B cell (primary cell): Measurements from ENCODE around the gene RNASET2. TPM values are rescaled to one million over a fixed set of nuclear protein-coding genes. Genes with fewer than 3 reads are reported as not detected.
"Not testable (repeated sequence)": the region's sequence is repeated elsewhere in the genome, so short reads cannot be mapped to it uniquely, and the experiment has no call there.

Experiments used
- ATAC-seq: fragments of 200-7000 bp; cut with Tn5 transposase; one replicate; pipeline ENCODE4 v1.10.0; 2021; ENCODE audit warnings: low read depth, mild to moderate bottlenecking, moderate number of reproducible peaks, moderate library complexity
- CTCF ChIA-PET: fragments of 350-600 bp; sonication (Branson Sonifier 250); formaldehyde crosslinking; loops from one replicate; lab custom pipeline; 2021; ENCODE audit warnings: antibody characterized with exemption, inconsistent platforms; lab: Charles Lee
- POLR2A ChIA-PET: fragments of 350-600 bp; sonication (Branson Sonifier 250); formaldehyde crosslinking; loops from one replicate; lab custom pipeline; 2021; ENCODE audit warnings: antibody characterized with exemption; lab: Charles Lee
- DNase-seq: peaks from one replicate; pipeline ENCODE4 v3.0.0; 2013
- H2AFZ ChIP-seq: 2 replicates; pipeline ENCODE4 v1.6.1; 2012; ENCODE audit warnings: mild to moderate bottlenecking, low read depth, low read length; ENCODE audit not compliant: insufficient read depth, poor library complexity, severe bottlenecking
- H3K27ac ChIP-seq, 2 donors: 1 replicate in 1 of 2; 2 replicates in 1 of 2; pipeline ENCODE4 v1.5.1; 2012 to 2013; ENCODE audit warnings: low read length in 2 of 2, mild to moderate bottlenecking in 2 of 2, moderate library complexity in 1 of 2
- H3K27me3 ChIP-seq, 4 experiments: fragments of 200-600 bp in 1 of 4; sonication (generic) in 1 of 4; replicated peaks in 1 of 4; 1 replicate in 2 of 4; 2 replicates in 2 of 4; pipeline versions ENCODE4 v1.6.1 to v1.7.0; 2013 to 2016; ENCODE audit warnings: low read length in 3 of 4, mild to moderate bottlenecking in 2 of 4, mixed read lengths in 1 of 4, moderate library complexity in 1 of 4; ENCODE audit not compliant: insufficient read depth in 4 of 4, control insufficient read depth in 3 of 4; ENCODE audit errors: control extremely low read depth in 1 of 4
- H3K36me3 ChIP-seq, 2 experiments: replicated peaks in 1 of 2; 1 replicate in 1 of 2; 2 replicates in 1 of 2; pipeline versions ENCODE4 v1.6.1 to v1.7.1; 2013; ENCODE audit warnings: low read length in 1 of 2; ENCODE audit not compliant: insufficient read depth in 2 of 2, control insufficient read depth in 1 of 2; ENCODE audit errors: control extremely low read depth in 1 of 2, extremely low read depth in 1 of 2
- H3K4me1 ChIP-seq, 2 donors: fragments of 200-600 bp in 1 of 2; sonication (generic) in 1 of 2; 1 replicate in 1 of 2; 2 replicates in 1 of 2; pipeline versions ENCODE4 v1.5.1 to v1.6.1; 2013 to 2017; ENCODE audit warnings: low read length in 2 of 2; ENCODE audit not compliant: control insufficient read depth in 2 of 2, insufficient read depth in 2 of 2
- H3K4me2 ChIP-seq: replicated peaks from 2 replicates; pipeline ENCODE3; 2012; ENCODE audit warnings: mild to moderate bottlenecking, low read depth, low read length; ENCODE audit not compliant: poor library complexity, severe bottlenecking
- H3K4me3 ChIP-seq, 5 experiments: fragments of 200-600 bp in 1 of 5; sonication (generic) in 1 of 5; 1 replicate in 3 of 5; 2 replicates in 2 of 5; pipeline versions ENCODE4 v1.5.1 to v1.7.0; 2011 to 2016; ENCODE audit warnings: low read length in 4 of 5, mild to moderate bottlenecking in 4 of 5, low read depth in 2 of 5, control low read depth in 1 of 5, moderate library complexity in 1 of 5; ENCODE audit not compliant: insufficient read depth in 1 of 5; ENCODE audit errors: control extremely low read depth in 1 of 5, extremely low read depth in 1 of 5
- H3K79me2 ChIP-seq: fragments of 200-600 bp; sonication (generic); one replicate; pipeline ENCODE4 v1.6.0; 2016; ENCODE audit warnings: low read length; ENCODE audit not compliant: control insufficient read depth, insufficient read depth
- H3K9ac ChIP-seq: fragments of 200-600 bp; sonication (generic); 2 replicates; pipeline ENCODE4 v1.6.1; 2017; ENCODE audit warnings: mild to moderate bottlenecking, low read length, moderate library complexity
- H3K9me3 ChIP-seq, 3 donors: one replicate each; pipeline versions ENCODE4 v1.6.1 to v1.7.1; 2013; ENCODE audit warnings: low read length in 2 of 3; ENCODE audit not compliant: control insufficient read depth in 2 of 3, insufficient read depth in 1 of 3; ENCODE audit errors: control extremely low read depth in 1 of 3
- H4K20me1 ChIP-seq: 2 replicates; pipeline ENCODE4 v1.6.0; 2012; ENCODE audit warnings: mild to moderate bottlenecking, low read length; ENCODE audit not compliant: insufficient read depth, control insufficient read depth, poor library complexity, severe bottlenecking
- H3K27ac Mint-ChIP-seq: one replicate; pipeline ENCODE4 v1.8.0; 2021; ENCODE audit warnings: mixed read lengths
- H3K27me3 Mint-ChIP-seq: one replicate; pipeline ENCODE4 v1.8.0; 2021; ENCODE audit warnings: mixed read lengths
- H3K4me1 Mint-ChIP-seq: one replicate; pipeline ENCODE4 v1.8.0; 2021; ENCODE audit warnings: mixed read lengths
- H3K4me3 Mint-ChIP-seq: one replicate; pipeline ENCODE4 v1.8.0; 2021; ENCODE audit warnings: mixed read lengths
- H3K9me3 Mint-ChIP-seq: one replicate; pipeline ENCODE4 v1.8.0; 2022; ENCODE audit warnings: mixed read lengths; ENCODE audit not compliant: insufficient read depth
- EZH2 ChIP-seq: IDR thresholded peaks from 2 replicates; pipeline ENCODE4 v1.6.1; 2012; ENCODE audit warnings: borderline replicate concordance, low read depth, mild to moderate bottlenecking, moderate library complexity, low read length; ENCODE audit not compliant: insufficient read depth, poor library complexity, severe bottlenecking
- WGBS: methylation state at CpG from one replicate; pipeline ENCODE4 v1.1.5; 2013; ENCODE audit warnings: missing lambda C conversion rate; ENCODE audit not compliant: insufficient coverage; 5-methylcytosine and 5-hydroxymethylcytosine counted together
- intact Hi-C: fragments of 100-400 bp; cut with micrococcal nuclease; formaldehyde crosslinking; loops from one replicate; pipeline ENCODE4 v1.10.0; 2022
- polyA plus RNA-seq: library from polyadenylated mRNA; depleted of rRNA; stranded (reverse); fragments of >200 nt; gene quantifications from 2 replicates; pipeline ENCODE4 v1.2.3, GENCODE V29; 2012
- total RNA-seq, 2 donors: library from RNA; stranded (reverse); fragments of 120-200 nt in 1 of 2; gene quantifications; 1 replicate in 1 of 2; 2 replicates in 1 of 2; pipeline versions ENCODE4 v1.2.3 to v1.2.4, GENCODE V29; 2013 to 2022
- TF ChIP-seq, protein P1 (sequence below): fragments of 200-600 bp; IDR thresholded peaks from one replicate; pipeline ENCODE4 v1.8.0; 2022; ENCODE audit warnings: antibody characterized with exemption, mild to moderate bottlenecking

RNASET2 gene
- total and polyA plus RNA-seq, 2 donors (not counting 1 experiment from before 2014, with no cell fraction given) = 293 to 330 TPM

DNA sequence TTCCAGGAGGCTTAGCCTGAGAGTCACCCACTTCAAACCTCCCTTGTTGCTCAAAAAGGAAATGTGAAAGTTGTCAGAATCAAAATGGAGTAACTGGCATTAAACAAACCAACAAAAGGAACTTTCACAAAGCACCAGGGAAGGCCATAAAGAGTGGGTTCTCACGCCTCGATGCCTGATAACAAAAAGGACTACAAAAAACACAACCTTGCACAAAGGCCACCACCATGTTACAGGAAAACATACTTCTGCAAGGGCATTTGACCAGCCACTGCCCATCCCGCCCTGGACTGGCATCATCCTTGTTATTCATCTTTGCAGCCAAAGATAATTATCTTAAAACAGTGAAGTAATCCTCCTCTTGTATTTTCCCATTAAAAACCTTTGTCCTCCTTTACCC lies 34.8 kb downstream of the RNASET2 start:
- Mint-ChIP-seq H3K27ac (no peak overlapping the region), H3K27me3 (no peaks in the 10 kb centered on the region), H3K9me3 (no peaks in the 10 kb centered on the region), H3K4me1 (peaks cover 3% of the 10 kb centered on the region), H3K4me3 (no peak overlapping the region)
- no peak overlapping the region for H3K9ac ChIP-seq
- ATAC-seq (no peak), DNase-seq (no peak)
- H3K9me3 ChIP-seq = no peaks in the 10 kb centered on the region
- ChIA-PET CTCF (no interaction called here), POLR2A (no interaction called here)
- no peaks in the 10 kb centered on the region for H3K79me2 ChIP-seq
- H3K27ac ChIP-seq = no peak overlapping the region
- no peaks in the 10 kb centered on the region for H3K27me3 ChIP-seq
- H3K4me1 ChIP-seq = no peaks in the 10 kb centered on the region
- no peak overlapping the region for H2AFZ ChIP-seq
- no peak overlapping the region for H3K4me3 ChIP-seq
- WGBS = 100% methylated on average over 3 of the region's 3 CpGs
- intact Hi-C loops = no loop called here
- TF ChIP-seq, protein P1, sequence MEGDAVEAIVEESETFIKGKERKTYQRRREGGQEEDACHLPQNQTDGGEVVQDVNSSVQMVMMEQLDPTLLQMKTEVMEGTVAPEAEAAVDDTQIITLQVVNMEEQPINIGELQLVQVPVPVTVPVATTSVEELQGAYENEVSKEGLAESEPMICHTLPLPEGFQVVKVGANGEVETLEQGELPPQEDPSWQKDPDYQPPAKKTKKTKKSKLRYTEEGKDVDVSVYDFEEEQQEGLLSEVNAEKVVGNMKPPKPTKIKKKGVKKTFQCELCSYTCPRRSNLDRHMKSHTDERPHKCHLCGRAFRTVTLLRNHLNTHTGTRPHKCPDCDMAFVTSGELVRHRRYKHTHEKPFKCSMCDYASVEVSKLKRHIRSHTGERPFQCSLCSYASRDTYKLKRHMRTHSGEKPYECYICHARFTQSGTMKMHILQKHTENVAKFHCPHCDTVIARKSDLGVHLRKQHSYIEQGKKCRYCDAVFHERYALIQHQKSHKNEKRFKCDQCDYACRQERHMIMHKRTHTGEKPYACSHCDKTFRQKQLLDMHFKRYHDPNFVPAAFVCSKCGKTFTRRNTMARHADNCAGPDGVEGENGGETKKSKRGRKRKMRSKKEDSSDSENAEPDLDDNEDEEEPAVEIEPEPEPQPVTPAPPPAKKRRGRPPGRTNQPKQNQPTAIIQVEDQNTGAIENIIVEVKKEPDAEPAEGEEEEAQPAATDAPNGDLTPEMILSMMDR = no peak
- TF ChIP-seq EZH2 = no peak
- H4K20me1 ChIP-seq = peaks cover 9% of the 10 kb centered on the region
- H3K36me3 ChIP-seq = peaks cover 0 to 5% of the 10 kb centered on the region in 2 experiments
- H3K4me2 ChIP-seq = no peak overlapping the region

DNA sequence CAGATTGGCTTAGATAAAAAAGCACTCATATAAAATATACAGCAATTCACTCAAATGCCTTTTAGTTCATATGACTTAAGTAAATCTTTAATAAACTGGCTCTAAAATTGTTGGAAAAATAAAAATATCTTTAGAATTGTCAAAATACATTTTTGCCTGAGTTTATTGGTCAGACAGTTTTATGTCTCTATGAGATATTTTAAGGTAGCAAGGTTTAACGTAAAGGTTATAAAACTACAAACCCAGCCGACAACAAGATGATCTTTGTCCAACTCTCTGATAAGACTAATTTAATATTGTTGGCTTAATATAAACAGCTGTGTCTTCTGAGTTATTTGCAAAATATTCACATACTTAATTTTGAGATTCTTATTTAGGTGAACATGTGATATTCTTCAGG lies 39.5 kb downstream of the RNASET2 start:
- Histone ChIP-seq H3K36me3 (peaks cover 3% of the 10 kb centered on the region in 2 experiments), H3K9ac (no peak overlapping the region), H3K27me3 (no peaks in the 10 kb centered on the region), H4K20me1 (no peaks in the 10 kb centered on the region), H3K27ac (no peak overlapping the region), H3K4me1 (no peaks in the 10 kb centered on the region), H3K9me3 (peaks cover 0 to 2% (median 0%) of the 10 kb centered on the region in 3 donors), H3K4me3 (no peak overlapping the region), H3K4me2 (no peak overlapping the region), H2AFZ (no peak overlapping the region), H3K79me2 (no peaks in the 10 kb centered on the region)
- H3K27ac Mint-ChIP-seq = no peak overlapping the region
- intact Hi-C loops = no loop called here
- WGBS = no CpG with 5 or more reads among the region's 2 CpGs
- no peaks in the 10 kb centered on the region for H3K9me3 Mint-ChIP-seq
- DNase-seq (no peak), ATAC-seq (no peak)
- H3K27me3 Mint-ChIP-seq = no peaks in the 10 kb centered on the region
- POLR2A ChIA-PET = no interaction called here
- H3K4me3 Mint-ChIP-seq = no peak overlapping the region
- peaks cover 3% of the 10 kb centered on the region for H3K4me1 Mint-ChIP-seq
- CTCF ChIA-PET = interaction anchor here (1.3 to 1.6 kb wide), 2 partner anchors 35 to 142 kb away, joined by 3 to 4 read pairs; no protein-coding TSS in a partner anchor
- TF ChIP-seq, protein P1 = no peak
- TF ChIP-seq EZH2 = no peak

DNA sequence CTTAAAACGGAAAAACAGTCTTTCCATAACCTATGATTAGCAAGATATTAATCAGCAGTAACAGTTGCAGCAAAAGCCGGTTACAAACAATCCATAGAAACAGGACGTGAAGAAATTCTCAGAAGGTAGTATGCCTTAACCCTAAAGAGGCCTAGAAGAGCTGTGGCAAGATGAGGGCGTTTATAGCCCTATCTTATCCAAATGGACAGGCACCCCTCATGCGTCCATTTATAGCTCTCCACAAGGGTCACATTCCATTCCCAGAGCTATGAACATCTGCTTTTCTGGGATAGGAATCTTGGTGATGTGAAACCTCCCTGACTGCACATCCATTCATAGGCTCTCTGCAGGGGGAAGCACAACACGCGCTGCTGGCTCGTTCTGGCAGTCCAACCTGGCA lies 40.9 kb downstream of the RNASET2 start:
- intact Hi-C loops, H3K4me2 ChIP-seq, H4K20me1 ChIP-seq, H3K27me3 ChIP-seq, H3K27ac Mint-ChIP-seq, H3K4me3 Mint-ChIP-seq, H2AFZ ChIP-seq, POLR2A ChIA-PET, H3K4me1 ChIP-seq, DNase-seq, H3K36me3 ChIP-seq, H3K27me3 Mint-ChIP-seq, H3K9me3 Mint-ChIP-seq, H3K4me3 ChIP-seq, H3K9ac ChIP-seq, H3K79me2 ChIP-seq, H3K27ac ChIP-seq, ATAC-seq, H3K9me3 ChIP-seq: not testable (repeated sequence)
- 100% methylated on average over 3 of the region's 8 CpGs for WGBS
- H3K4me1 Mint-ChIP-seq = peaks cover 13% of the 10 kb centered on the region
- CTCF ChIA-PET = interaction anchor here (1.3 to 1.6 kb wide), 2 partner anchors 36 to 141 kb away, joined by 3 to 4 read pairs; no protein-coding TSS in a partner anchor
